ENCODE data around the gene KIAA1614. TPM values are rescaled to one million over a fixed set of nuclear protein-coding genes. Genes with fewer than 3 reads are reported as not detected.

The KIAA1614 gene
- polyA plus RNA-seq, 1 donor (not counting 4 experiments of a cell fraction or from before 2014, with no cell fraction given), result 0.03 TPM

- DNase-seq (ENCODE audit: low read depth, low spot score) (no peak), FAIRE-seq (no peak)
- Histone ChIP-seq H2AFZ (ENCODE audit: control insufficient read depth, low read length) (no peak overlapping the region), H3K27me3 (ENCODE audit: control insufficient read depth, extremely low read depth, insufficient read depth, low read length) (peaks cover 15% of the 10 kb centered on the region), H3K9ac (ENCODE audit: control insufficient read depth, extremely low read depth, insufficient read depth, low read length) (no peak overlapping the region), H4K20me1 (ENCODE audit: control insufficient read depth, extremely low read depth, insufficient read depth, low read length) (no peaks in the 10 kb centered on the region), H3K4me3 (ENCODE audit: control insufficient read depth in 2 of 3, extremely low read depth in 1 of 3, insufficient read depth in 2 of 3, low read depth in 1 of 3, low read length in 3 of 3) (no peak overlapping the region), H3K9me3 (ENCODE audit: control insufficient read depth, low read depth, low read length) (no peaks in the 10 kb centered on the region), H3K9me1 (ENCODE audit: control insufficient read depth, extremely low read depth, insufficient read depth, low read length) (no peaks in the 10 kb centered on the region), H3K36me3 (ENCODE audit: control insufficient read depth in 2 of 2, extremely low read depth in 1 of 2, insufficient read depth in 2 of 2, low read length in 2 of 2) (no peaks in the 10 kb centered on the region), H3K4me2 (ENCODE audit: control insufficient read depth, extremely low read depth, insufficient read depth, low read depth, low read length) (no peak overlapping the region), H3K79me2 (ENCODE audit: control insufficient read depth, insufficient read depth, low read length) (no peaks in the 10 kb centered on the region), H3K27ac (ENCODE audit: control insufficient read depth, insufficient read depth, low read length) (no peak overlapping the region), H3K4me1 (ENCODE audit: control insufficient read depth, extremely low read depth, insufficient read depth, low read length) (no peaks in the 10 kb centered on the region)
- TF ChIP-seq EZH2 (IDR thresholded peaks at IDR 0.05; ENCODE audit: low read length) (no peak), CTCF (optimal IDR thresholded peaks at IDR 0.05 in 1 of 3, IDR thresholded peaks at IDR 0.05 in 1 of 3, conservative IDR thresholded peaks at IDR 0.05 in 1 of 3; ENCODE audit: extremely low read depth in 1 of 3, insufficient read depth in 2 of 3, low read length in 3 of 3) (no peak)
- dilution Hi-C loops (cut with MboI; ENCODE audit: extremely low pct_ligation_motif_present, low sequenced_read_pairs), result no loop called here
These were observed 22.8 kb downstream of the KIAA1614 start for GRCh38 chr1:180935326-180936109.

DNA sequence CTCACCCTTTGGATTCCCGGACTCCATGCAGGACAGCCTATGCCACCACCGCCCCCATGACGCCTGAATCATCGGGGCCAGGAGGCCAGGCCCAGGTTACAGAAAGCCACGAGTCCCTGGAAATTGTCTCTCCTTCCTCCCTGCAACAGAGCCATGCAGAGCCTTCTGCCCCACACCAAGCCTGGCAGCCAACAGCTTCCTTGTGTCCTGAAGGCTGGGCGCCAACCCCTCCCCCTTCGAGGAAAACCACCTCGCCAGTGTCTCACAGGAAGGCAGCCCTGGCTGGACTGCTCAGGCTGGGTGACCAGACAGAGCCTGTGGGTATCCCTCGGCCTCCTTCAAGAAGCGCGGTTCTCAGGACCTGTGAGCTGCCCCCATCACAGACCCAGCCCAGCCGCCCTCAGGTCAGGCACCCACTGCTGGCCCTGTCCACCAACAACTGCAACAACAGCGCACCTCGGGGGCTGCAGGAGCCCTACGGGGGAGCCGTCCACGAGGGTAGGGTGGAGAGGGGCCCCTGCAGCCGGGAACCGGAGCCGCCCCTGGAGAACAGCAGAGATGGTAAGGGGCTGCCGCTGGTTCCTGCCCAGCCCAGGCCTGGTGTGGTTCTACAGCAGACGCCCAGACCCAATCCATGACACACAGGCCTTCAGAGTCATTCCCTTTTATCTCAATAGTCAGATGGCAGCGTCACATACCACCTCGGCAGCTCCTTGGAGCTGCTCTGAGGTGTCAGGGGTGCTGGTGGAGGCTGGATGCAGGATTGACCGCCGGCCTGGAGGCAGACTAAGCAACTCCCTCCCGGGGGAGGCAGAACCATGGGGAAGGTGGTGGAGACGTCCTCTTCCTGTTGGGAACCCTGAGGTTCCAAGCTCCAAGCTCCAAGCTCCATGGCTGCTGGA, 23.7 kb downstream of the KIAA1614 start:
- H3K9ac ChIP-seq (ENCODE audit: control insufficient read depth, extremely low read depth, insufficient read depth, low read length), result no peak overlapping the region
- no peaks in the 10 kb centered on the region for H3K36me3 ChIP-seq (ENCODE audit: control insufficient read depth in 2 of 2, extremely low read depth in 1 of 2, insufficient read depth in 2 of 2, low read length in 2 of 2)
- H3K4me3 ChIP-seq (ENCODE audit: control insufficient read depth in 2 of 3, extremely low read depth in 1 of 3, insufficient read depth in 2 of 3, low read depth in 1 of 3, low read length in 3 of 3), result no peak overlapping the region
- H3K4me2 ChIP-seq (ENCODE audit: control insufficient read depth, extremely low read depth, insufficient read depth, low read depth, low read length), result no peak overlapping the region
- peaks cover 15% of the 10 kb centered on the region for H3K27me3 ChIP-seq (ENCODE audit: control insufficient read depth, extremely low read depth, insufficient read depth, low read length)
- no peaks in the 10 kb centered on the region for H3K9me1 ChIP-seq (ENCODE audit: control insufficient read depth, extremely low read depth, insufficient read depth, low read length)
- H3K79me2 ChIP-seq (ENCODE audit: control insufficient read depth, insufficient read depth, low read length), result no peaks in the 10 kb centered on the region
- no peak for FAIRE-seq
- no peaks in the 10 kb centered on the region for H3K9me3 ChIP-seq (ENCODE audit: control insufficient read depth, low read depth, low read length)
- no peaks in the 10 kb centered on the region for H3K4me1 ChIP-seq (ENCODE audit: control insufficient read depth, extremely low read depth, insufficient read depth, low read length)
- no peak overlapping the region for H3K27ac ChIP-seq (ENCODE audit: control insufficient read depth, insufficient read depth, low read length)
- H2AFZ ChIP-seq (ENCODE audit: control insufficient read depth, low read length), result no peak overlapping the region
- dilution Hi-C loops (cut with MboI; ENCODE audit: extremely low pct_ligation_motif_present, low sequenced_read_pairs), result no loop called here
- TF ChIP-seq CTCF (optimal IDR thresholded peaks at IDR 0.05 in 1 of 3, IDR thresholded peaks at IDR 0.05 in 1 of 3, conservative IDR thresholded peaks at IDR 0.05 in 1 of 3; ENCODE audit: extremely low read depth in 1 of 3, insufficient read depth in 2 of 3, low read length in 3 of 3) (no peak), EZH2 (IDR thresholded peaks at IDR 0.05; ENCODE audit: low read length) (no peak)
- no peak for DNase-seq (ENCODE audit: low read depth, low spot score)
- no peaks in the 10 kb centered on the region for H4K20me1 ChIP-seq (ENCODE audit: control insufficient read depth, extremely low read depth, insufficient read depth, low read length)
